ENCODE measurements around the gene PRICKLE4. TPM values are rescaled to one million over a fixed set of nuclear protein-coding genes. Genes with fewer than 3 reads are reported as not detected.

Gene PRICKLE4
- polyA plus RNA-seq, 1 donor from 2014 or later: 1.3 TPM

- Histone ChIP-seq H3K27me3 (ENCODE audit: insufficient read depth, low read depth, low read length) (no peaks in the 10 kb centered on the region), H3K4me2 (ENCODE audit: low read length) (no peak overlapping the region), H3K79me2 (replicated peaks; ENCODE audit: insufficient read depth, low read length) (no peaks in the 10 kb centered on the region), H3K27ac (ENCODE audit: low read length) (no peak overlapping the region), H3K9me3 (ENCODE audit: low read length) (no peaks in the 10 kb centered on the region), H3K36me3 (ENCODE audit: insufficient read depth, low read length) (no peaks in the 10 kb centered on the region), H3K4me3 (ENCODE audit: low read length) (no peak overlapping the region), H4K20me1 (ENCODE audit: insufficient read depth) (no peaks in the 10 kb centered on the region), H2AFZ (ENCODE audit: low read depth, low read length) (no peak overlapping the region), H3F3A (ENCODE audit: insufficient read depth, low read length, poor library complexity, severe bottlenecking) (no peaks in the 10 kb centered on the region), H3K9ac (ENCODE audit: low read length) (no peak overlapping the region), H3K9me2 (ENCODE audit: insufficient read depth, low read length) (no peaks in the 10 kb centered on the region)
- TF ChIP-seq RAD21 (conservative IDR thresholded peaks at IDR 0.05) (no peak), POLR2AphosphoS5 (IDR thresholded peaks at IDR 0.05) (no peak), TAF1 (IDR thresholded peaks at IDR 0.05; ENCODE audit: low read depth) (no peak), SMC3 (conservative IDR thresholded peaks at IDR 0.05; ENCODE audit: poor library complexity) (no peak)
These were observed 2.9 kb upstream of the PRICKLE4 start for GRCh38 chr6:41777551-41778285.

DNA sequence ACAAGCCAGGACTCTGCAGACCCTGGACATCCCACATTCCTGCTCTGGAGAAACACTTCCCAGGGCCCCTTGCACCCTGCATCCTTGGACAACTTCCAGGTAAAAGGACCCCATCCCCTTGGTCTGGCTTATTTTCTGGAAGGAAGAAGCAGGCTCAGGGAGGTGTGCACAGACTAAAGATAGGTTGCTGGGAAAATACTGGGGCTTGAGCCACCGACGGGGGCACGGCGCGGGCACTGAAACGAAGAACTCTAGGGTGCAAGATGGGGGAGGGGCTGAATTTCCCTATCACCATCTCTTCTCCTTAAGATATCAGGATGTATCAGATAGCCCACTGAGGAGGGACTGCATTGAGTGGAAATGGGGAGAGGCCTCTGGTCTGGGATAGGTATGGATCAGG lies 1.7 kb upstream of the PRICKLE4 start:
- no peaks in the 10 kb centered on the region for H3K79me2 ChIP-seq (replicated peaks; ENCODE audit: insufficient read depth, low read length)
- H3K36me3 ChIP-seq (ENCODE audit: insufficient read depth, low read length): no peaks in the 10 kb centered on the region
- H3F3A ChIP-seq (ENCODE audit: insufficient read depth, low read length, poor library complexity, severe bottlenecking): no peaks in the 10 kb centered on the region
- no peaks in the 10 kb centered on the region for H3K27me3 ChIP-seq (ENCODE audit: insufficient read depth, low read depth, low read length)
- no peaks in the 10 kb centered on the region for H3K9me2 ChIP-seq (ENCODE audit: insufficient read depth, low read length)
- TF ChIP-seq MXI1 (conservative IDR thresholded peaks at IDR 0.05; ENCODE audit: poor library complexity, severe bottlenecking) (no peak), TAF1 (IDR thresholded peaks at IDR 0.05; ENCODE audit: low read depth) (no peak), SMC3 (conservative IDR thresholded peaks at IDR 0.05; ENCODE audit: poor library complexity) (no peak), REST (IDR thresholded peaks at IDR 0.05; ENCODE audit: borderline replicate concordance) (no peak)
- H4K20me1 ChIP-seq (ENCODE audit: insufficient read depth): no peaks in the 10 kb centered on the region
- H3K9me3 ChIP-seq (ENCODE audit: low read length): no peaks in the 10 kb centered on the region
- H3K4me2 ChIP-seq (ENCODE audit: low read length): peak overlapping the region; percentile 81
- H2AFZ ChIP-seq (ENCODE audit: low read depth, low read length): peak overlapping the region; percentile 40
- peak overlapping the region; percentile 80 for H3K4me3 ChIP-seq (ENCODE audit: low read length)
- H3K9ac ChIP-seq (ENCODE audit: low read length): peak overlapping the region; percentile 79
- no peak overlapping the region for H3K27ac ChIP-seq (ENCODE audit: low read length)

GRCh38 chr6:41779336-41779735 lies 1.2 kb upstream of the PRICKLE4 start:
- Histone ChIP-seq H3K4me2 (ENCODE audit: low read length) (peak overlapping the region; percentile 81), H3K9me3 (ENCODE audit: low read length) (no peaks in the 10 kb centered on the region), H3K4me3 (ENCODE audit: low read length) (peak overlapping the region; percentile 80), H3K27ac (ENCODE audit: low read length) (no peak overlapping the region), H3K27me3 (ENCODE audit: insufficient read depth, low read depth, low read length) (no peaks in the 10 kb centered on the region), H2AFZ (ENCODE audit: low read depth, low read length) (peak overlapping the region; percentile 40), H3K79me2 (replicated peaks; ENCODE audit: insufficient read depth, low read length) (no peaks in the 10 kb centered on the region), H3F3A (ENCODE audit: insufficient read depth, low read length, poor library complexity, severe bottlenecking) (no peaks in the 10 kb centered on the region), H4K20me1 (ENCODE audit: insufficient read depth) (no peaks in the 10 kb centered on the region), H3K36me3 (ENCODE audit: insufficient read depth, low read length) (no peaks in the 10 kb centered on the region), H3K9me2 (ENCODE audit: insufficient read depth, low read length) (no peaks in the 10 kb centered on the region), H3K9ac (ENCODE audit: low read length) (peak overlapping the region; percentile 79)
- TF ChIP-seq, protein P1, sequence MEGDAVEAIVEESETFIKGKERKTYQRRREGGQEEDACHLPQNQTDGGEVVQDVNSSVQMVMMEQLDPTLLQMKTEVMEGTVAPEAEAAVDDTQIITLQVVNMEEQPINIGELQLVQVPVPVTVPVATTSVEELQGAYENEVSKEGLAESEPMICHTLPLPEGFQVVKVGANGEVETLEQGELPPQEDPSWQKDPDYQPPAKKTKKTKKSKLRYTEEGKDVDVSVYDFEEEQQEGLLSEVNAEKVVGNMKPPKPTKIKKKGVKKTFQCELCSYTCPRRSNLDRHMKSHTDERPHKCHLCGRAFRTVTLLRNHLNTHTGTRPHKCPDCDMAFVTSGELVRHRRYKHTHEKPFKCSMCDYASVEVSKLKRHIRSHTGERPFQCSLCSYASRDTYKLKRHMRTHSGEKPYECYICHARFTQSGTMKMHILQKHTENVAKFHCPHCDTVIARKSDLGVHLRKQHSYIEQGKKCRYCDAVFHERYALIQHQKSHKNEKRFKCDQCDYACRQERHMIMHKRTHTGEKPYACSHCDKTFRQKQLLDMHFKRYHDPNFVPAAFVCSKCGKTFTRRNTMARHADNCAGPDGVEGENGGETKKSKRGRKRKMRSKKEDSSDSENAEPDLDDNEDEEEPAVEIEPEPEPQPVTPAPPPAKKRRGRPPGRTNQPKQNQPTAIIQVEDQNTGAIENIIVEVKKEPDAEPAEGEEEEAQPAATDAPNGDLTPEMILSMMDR (IDR thresholded peaks at IDR 0.05; ENCODE audit: poor library complexity, severe bottlenecking): no peak
- TF ChIP-seq MXI1 (conservative IDR thresholded peaks at IDR 0.05; ENCODE audit: poor library complexity, severe bottlenecking) (no peak), RAD21 (conservative IDR thresholded peaks at IDR 0.05) (no peak), EZH2 (IDR thresholded peaks at IDR 0.05; ENCODE audit: borderline replicate concordance, insufficient read depth, low read length, poor library complexity, severe bottlenecking) (no peak), SMC3 (conservative IDR thresholded peaks at IDR 0.05; ENCODE audit: poor library complexity) (no peak), POLR2AphosphoS5 (IDR thresholded peaks at IDR 0.05) (no peak), REST (IDR thresholded peaks at IDR 0.05; ENCODE audit: borderline replicate concordance) (no peak), EP300 (conservative IDR thresholded peaks at IDR 0.05; ENCODE audit: poor library complexity, severe bottlenecking) (no peak), TAF1 (IDR thresholded peaks at IDR 0.05; ENCODE audit: low read depth) (no peak)
